Body of pancreas (tissue), 4 donors: Measurements from ENCODE around the gene DSTN.
A peak's percentile ranks its signal among the peaks of the same experiment; 100 is the strongest.

Experiments
- CTCF ChIP-seq, 7 experiments: fragments of 450-650 bp in 4 of 7; fragments of 200-600 bp in 3 of 7; sonication (generic) in 3 of 7; IDR thresholded peaks; one replicate each; pipeline ENCODE4 v1.5.1; 2016 to 2019; ENCODE audit warnings: antibody characterized with exemption in 7 of 7
- POLR2A ChIP-seq, 3 donors: fragments of 450-650 bp; IDR thresholded peaks; one replicate each; pipeline ENCODE4 v1.6.1; 2016; ENCODE audit warnings: antibody characterized with exemption in 3 of 3, mild to moderate bottlenecking in 2 of 3

- TF ChIP-seq CTCF (IDR thresholded peaks at IDR 0.05) = no peak
- TF ChIP-seq POLR2A (IDR thresholded peaks at IDR 0.05) = peak in 2 of 3 donors; percentile 11 to 27
Observed at GRCh38 chr20:17558154-17558940, 11.5 kb upstream of the DSTN start.
